ENCODE measurements around the gene CDH23.

GRCh38 chr10:71812913-71813590 lies 416.3 kb downstream of the CDH23 start:
- no peak for TF ChIP-seq CTCF (IDR thresholded peaks at IDR 0.05)
- TF ChIP-seq POLR2A (IDR thresholded peaks at IDR 0.05) = no peak
